Activated naive CD4-positive, alpha-beta T cell treated with anti-CD3 and anti-CD28 coated beads, Interleukin-2, amount 50 U/mL, for 16 hours (primary cell): ENCODE results near the gene IL17RE.

Source experiments
- DNase-seq: peaks from one replicate; pipeline ENCODE4 v3.0.0-alpha.2; 2020

The IL17RE gene

DNA sequence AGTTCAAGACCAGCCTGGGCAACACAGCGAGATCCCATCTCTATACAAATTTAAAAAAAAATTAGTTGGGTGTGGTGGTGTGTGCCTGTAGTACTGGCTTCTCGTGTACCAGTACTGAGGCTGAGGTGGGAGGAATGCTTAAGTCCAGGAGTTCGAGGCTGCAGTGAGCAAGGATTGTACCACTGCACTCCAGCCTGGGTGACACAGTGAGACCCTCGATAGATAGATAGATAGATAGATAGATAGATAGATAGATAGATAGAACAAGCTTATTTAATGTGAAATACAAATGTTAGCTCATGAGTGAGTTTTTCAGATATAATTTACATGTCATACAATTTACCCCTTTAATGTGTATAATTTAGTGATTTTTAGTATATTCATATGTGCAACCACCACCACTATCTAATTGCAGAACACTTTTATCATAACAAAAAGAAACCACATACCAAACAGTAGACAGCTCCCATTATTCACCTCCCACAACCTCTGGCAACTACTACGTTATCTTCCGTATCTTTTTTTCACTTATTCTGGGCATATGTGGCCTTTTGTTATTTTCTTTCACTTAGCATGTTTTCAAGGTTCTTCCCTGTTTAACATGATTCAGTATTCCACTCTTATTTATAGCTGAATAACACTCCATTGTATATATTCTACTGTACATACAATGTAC lies 62.7 kb downstream of the IL17RE start:
- no peak for DNase-seq
